GM12891 (cell line): ENCODE data around the gene FAM20C.

Source experiments
- POLR2A ChIP-seq: IDR thresholded peaks from 2 replicates; pipeline ENCODE4 v1.6.1; 2011; ENCODE audit warnings: low read depth, low read length, control low read depth
- POLR2AphosphoS5 ChIP-seq: IDR thresholded peaks from 2 replicates; pipeline ENCODE4 v1.6.1; 2011; ENCODE audit warnings: low read depth, low read length, control low read depth
- TAF1 ChIP-seq: IDR thresholded peaks from 2 replicates; pipeline ENCODE4 v1.6.1; 2011; ENCODE audit warnings: low read depth, low read length, control low read depth

DNA sequence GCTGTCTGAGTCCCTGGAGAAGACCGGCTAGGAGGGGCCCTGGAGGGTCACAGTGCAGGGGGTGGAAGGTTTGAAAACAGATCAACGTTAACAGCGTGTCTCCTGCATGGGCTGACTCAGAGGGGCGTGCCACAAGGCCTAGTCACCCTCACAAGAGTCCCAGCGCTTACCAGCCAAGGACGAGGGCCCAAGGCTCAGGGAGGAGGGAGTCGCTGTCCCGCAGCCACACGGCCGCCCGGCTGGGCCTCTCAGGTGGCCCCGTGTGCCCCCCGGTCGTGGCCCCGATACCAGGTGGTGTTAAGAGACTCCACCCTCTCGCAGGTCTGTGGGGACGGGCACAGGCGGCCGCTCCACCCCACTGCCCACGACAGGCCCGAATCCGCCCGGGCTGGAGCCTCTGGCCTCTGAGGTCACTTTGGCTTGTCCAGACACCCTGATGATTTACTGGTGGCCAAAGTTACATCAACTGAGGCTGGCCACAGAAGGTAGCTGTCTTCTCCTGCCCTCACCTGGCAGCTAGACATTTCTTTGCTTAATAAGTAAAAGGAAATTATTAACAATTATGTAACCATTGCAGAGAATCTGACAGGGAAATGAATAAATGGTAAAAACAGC, 34.0 kb downstream of the FAM20C start:
- no peak for TF ChIP-seq POLR2A
- no peak for TF ChIP-seq POLR2AphosphoS5
- no peak for TF ChIP-seq TAF1
